M059J (cell line): ENCODE measurements around the gene MUC2. TPM values are rescaled to one million over a fixed set of nuclear protein-coding genes. Genes with fewer than 3 reads are reported as not detected.

Experiments used
- DNase-seq: peaks from one replicate; pipeline ENCODE4 v3.0.0-alpha.2; 2012; ENCODE audit warnings: low read depth
- total RNA-seq: library from RNA; depleted of rRNA; stranded (reverse); fragments of >200 nt; shearing (Covaris generic); gene quantifications from 2 replicates; pipeline ENCODE4 v1.2.3, GENCODE V29; 2014

Gene MUC2
- total RNA-seq, 1 experiment from 2014 or later = not detected

DNA sequence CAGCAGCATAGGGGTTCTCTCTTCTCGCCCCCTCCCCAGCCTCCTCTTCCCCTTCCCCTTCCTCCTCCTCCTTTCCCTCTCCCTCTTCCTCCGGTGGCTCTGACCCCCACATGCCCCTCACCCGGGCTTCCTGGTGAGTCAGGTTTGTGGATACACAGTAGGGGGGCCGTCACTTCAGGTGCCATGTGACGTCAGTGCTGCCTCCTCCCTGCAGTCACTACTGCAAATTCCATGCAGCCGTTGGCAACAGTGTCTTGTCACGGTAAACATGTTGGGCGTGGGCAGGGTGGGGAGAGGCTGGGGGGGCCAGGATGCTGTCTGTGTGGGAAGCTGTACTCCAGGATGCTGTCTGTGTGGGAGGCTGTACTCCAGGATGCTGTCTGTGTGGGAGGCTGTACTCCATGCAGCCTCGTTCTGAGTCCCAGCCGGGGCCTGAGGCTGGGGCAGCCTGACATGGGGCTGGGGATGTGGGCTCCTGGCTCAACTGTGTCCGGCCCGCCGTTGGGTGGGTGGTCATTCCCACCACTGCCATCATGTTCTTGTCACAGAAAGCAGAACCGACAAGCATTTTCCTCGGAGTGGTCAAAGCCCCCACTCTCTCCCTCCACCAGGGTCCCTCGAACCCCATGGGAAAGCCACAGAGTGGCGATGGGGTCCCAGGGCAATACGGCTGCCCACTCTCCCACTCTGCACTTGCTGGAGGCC lies 2.4 kb upstream of the MUC2 start:
- peak; percentile 82 for DNase-seq

DNA sequence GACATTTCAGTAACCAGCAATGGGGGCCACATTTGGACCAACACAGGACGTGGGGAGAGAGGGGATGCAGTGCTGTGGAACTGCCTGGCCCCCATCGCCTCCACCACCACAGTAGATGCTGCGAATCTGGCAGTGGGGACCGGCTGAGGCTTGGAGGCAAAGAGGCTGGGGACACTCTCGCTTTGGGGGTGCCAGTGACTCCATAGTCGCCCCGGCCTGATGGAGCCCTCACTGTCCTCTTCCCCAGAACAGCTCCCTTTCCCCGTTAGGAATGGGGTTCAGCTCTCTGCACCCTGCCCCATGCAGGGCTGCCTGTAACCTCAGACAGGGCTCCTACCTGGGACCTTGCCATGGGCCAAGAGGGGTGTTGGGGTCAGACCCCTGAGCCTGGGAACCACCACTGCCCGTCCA lies 1.8 kb upstream of the MUC2 start:
- DNase-seq = no peak

DNA sequence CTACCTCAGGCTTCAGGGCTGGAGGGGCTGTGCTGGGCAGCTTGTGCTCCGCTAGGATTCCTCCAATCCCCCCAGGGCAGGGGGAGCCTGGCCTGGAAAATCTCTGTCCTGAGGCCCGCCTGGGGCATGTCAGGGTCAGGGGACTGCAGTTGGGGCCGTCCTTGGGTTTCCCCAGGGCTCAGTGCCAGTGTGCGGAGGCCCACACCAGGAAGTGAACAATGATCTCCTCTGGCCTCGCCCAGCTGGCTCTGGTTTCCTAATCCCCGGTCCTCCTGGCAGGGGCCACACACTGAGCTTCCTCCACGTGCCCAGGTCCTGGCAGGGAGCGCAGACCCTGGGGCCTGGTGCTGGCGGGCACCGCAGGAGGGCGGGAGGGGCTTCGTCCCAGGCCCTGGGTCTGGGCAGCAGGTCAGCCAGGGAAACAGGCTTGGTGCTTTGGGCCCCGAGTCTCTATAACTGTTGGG lies 1.4 kb upstream of the MUC2 start:
- DNase-seq = peak; percentile 70

DNA sequence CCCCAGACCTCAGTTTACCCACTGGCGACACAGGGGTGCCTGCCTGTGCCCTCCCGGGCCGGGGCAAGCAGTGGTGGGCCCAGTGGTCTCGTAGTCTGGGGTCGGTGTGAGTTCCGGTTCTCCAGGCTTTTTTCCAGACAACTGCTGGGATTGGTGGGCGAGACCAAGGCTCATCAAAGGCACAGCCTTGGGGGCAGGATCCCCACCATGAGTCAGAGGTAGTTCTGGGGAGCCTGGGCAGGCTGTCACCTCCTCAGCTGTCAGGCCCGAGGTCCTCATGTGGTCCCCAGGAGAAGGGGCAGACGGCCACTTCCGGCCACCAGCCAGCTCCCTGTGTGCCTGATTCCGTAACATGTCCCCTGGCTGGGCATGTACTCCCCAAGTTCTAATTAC lies 827 bp upstream of the MUC2 start:
- peak; percentile 32 for DNase-seq

DNA sequence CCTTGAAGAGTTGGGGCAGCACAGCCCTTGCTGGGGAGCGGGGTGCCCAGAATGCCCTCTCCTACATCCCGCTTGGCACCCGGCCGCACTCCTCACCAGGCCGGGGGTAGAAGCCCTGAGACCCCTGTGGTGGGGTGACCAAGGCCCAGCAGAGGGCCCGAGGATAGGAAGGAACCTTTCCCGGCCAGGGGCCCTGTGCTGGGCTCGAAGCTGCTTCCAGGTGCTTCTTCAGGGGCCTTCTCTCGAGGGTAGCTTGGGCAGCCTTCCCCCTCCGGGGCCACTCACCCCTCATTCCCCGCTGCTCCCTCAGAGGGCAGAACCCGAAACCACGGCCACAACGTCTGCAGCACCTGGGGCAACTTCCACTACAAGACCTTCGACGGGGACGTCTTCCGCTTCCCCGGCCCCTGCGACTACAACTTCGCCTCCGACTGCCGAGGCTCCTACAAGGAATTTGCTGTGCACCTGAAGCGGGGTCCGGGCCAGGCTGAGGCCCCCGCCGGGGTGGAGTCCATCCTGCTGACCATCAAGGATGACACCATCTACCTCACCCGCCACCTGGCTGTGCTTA lies 752 bp downstream of the MUC2 start:
- no peak for DNase-seq

DNA sequence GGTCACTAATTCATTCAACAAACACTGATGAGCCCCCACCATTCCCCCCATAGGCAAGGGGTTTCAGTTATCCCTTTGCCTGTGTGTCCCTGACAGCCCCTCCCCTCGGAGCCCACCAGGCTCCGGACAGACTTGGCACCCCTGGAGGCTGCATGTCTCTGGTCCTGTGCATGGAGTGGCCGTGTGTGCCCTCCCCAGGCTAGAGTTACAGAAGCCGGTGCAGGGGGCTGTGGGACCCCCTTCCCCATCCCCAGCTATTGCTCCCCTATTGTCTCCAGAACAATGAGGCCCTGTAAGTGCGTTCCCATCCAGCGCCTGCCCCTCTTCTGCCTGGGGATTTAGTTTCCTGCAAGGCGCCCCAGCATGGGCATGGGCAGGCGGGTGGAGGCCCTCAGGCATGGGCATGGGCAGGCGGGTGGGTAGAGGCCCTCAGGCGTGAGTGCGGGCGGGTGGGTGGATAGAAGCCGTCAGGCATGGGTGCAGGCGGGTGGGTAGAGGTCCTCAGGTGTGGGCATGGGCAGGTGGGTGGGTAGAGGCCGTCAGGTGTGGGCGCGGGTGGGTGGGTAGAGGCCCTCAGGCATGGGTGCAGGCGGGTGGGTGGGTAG lies 1.5 kb downstream of the MUC2 start:
- no peak for DNase-seq

DNA sequence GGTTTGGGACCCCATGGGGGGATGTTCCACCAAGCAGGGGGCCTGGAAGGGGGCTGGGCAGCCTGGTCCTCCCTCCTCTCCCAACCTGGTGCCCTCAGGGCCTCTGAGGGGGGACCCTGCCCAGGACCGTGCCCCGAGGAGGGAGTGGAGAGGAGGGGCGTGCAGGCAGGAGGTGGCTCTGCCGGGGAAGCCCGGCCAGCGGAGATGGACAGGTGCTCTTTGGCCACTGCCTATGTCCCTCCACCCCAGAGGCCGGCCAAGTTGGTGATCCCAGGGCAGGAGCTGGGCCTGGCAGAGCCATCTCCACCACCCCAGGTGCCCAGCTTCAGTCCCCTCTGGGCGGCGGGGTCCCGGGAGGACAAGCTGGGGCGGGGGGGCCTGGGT lies 2.4 kb downstream of the MUC2 start:
- no peak for DNase-seq

DNA sequence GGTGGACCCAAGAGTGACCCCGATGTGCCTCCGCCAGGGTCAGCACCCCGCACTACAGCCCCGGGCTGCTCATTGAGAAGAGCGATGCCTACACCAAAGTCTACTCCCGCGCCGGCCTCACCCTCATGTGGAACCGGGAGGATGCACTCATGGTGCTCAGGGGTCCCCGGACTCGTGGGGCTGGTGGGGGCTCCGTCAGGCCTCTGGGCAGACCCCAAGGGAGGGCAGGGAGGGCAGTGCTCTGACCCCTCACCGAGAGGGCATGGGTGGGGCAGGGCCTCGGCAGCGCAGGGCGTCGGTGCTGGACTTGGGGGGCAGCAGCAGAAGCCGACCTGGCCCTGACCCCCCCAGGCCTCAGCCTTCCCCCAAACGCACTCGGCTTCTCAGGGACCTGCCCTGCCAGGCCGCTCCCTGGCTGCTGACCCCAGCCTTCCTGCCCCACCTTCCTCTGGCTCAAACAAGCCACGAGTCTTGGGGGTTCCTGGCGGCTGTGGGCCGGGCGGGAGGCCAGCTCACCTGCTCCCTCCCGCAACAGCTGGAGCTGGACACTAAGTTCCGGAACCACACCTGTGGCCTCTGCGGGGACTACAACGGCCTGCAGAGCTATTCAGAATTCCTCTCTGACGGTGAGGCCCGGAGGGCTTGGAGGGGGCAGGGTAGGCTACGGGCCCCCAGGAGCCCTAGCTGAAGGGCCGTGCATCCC lies 2.9 kb downstream of the MUC2 start:
- DNase-seq = no peak

DNA sequence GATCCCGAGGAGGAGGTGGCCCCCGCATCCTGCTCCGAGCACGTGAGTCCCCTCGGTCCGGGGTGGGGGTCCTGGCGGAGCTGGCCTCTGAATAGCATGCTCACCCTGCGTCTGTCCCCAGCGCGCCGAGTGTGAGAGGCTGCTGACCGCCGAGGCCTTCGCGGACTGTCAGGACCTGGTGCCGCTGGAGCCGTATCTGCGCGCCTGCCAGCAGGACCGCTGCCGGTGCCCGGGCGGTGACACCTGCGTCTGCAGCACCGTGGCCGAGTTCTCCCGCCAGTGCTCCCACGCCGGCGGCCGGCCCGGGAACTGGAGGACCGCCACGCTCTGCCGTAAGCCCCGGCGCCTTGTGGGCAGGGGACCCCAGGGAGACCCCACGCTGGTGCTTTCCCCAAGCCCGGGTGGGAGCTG lies 3.5 kb downstream of the MUC2 start:
- no peak for DNase-seq

DNA sequence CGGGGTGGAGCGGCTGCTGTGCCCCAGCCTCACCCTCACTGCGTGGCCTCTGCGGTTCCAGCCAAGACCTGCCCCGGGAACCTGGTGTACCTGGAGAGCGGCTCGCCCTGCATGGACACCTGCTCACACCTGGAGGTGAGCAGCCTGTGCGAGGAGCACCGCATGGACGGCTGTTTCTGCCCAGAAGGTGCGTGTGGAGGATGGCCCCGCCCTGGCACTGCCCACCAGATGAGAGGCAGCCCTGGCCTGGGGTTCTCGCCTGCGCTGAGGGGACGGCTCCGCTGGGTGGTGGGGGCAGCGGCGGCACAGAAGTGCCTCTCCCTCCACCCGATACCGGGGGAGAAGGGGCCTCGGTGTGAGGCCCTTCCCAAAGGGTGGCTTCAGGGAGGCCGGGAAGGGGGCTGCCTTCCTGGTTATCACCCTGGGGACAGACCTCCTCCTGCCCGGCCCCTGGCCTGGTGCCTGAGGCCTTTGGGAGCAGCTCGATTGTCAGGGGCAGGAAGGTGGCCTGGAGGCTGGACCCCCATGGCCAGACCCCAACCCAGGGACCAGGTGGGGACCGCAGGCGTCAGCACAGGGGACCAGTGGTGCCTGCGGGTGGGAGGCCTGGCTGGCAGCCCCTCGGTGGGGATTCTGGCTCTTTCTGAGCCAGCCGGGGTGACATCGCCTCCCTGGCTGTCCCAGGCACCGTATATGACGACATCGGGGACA lies 7.1 kb downstream of the MUC2 start:
- no peak for DNase-seq

DNA sequence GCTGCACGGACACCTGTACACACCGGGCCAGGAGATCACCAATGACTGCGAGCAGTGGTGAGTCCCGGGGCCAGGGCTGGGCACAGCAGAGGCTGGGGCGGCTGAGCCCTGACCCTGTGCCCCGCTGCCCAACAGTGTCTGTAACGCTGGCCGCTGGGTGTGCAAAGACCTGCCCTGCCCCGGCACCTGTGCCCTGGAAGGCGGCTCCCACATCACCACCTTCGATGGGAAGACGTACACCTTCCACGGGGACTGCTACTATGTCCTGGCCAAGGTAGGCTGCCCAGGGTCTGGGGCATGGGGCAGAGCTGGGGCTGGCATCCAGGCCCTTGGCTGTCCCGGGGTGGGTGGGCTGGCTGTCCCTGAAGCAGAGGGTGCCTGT lies 7.7 kb downstream of the MUC2 start:
- no peak for DNase-seq

DNA sequence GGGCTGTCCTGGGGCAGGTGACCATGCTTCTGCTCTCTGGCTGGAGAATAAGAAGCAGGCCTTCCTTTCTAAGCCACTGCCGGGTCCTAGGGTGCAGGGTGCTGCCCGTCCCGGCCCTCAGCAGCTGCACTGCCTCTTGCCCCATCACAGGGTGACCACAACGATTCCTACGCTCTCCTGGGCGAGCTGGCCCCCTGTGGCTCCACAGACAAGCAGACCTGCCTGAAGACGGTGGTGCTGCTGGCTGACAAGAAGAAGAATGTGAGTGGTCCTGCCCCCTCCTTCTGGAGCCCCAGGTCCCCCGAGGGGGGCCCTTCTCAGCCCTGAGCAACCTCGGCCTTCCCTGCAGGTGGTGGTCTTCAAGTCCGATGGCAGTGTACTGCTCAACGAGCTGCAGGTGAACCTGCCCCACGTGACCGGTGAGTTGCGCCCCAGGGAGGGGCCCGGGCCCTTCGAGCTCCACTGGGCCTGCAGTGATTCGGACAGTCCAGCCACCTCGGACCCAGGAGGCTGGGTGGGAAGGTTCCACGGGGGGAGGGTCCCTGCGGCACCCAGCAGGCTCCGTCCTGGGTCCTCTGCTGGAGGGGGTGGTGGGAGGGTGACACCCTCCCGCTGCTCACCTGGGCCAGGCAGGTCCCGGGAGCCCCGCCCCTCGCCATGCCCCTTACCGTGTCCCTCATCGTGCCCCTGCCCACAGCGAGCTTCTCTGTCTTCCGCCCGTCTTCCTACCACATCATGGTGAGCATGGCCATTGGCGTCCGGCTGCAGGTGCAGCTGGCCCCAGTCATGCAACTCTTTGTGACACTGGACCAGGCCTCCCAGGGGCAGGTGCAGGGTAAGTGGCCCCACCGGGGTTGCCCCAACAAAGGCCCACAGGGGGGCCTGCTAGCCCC lies 8.3 kb downstream of the MUC2 start:
- DNase-seq = no peak

DNA sequence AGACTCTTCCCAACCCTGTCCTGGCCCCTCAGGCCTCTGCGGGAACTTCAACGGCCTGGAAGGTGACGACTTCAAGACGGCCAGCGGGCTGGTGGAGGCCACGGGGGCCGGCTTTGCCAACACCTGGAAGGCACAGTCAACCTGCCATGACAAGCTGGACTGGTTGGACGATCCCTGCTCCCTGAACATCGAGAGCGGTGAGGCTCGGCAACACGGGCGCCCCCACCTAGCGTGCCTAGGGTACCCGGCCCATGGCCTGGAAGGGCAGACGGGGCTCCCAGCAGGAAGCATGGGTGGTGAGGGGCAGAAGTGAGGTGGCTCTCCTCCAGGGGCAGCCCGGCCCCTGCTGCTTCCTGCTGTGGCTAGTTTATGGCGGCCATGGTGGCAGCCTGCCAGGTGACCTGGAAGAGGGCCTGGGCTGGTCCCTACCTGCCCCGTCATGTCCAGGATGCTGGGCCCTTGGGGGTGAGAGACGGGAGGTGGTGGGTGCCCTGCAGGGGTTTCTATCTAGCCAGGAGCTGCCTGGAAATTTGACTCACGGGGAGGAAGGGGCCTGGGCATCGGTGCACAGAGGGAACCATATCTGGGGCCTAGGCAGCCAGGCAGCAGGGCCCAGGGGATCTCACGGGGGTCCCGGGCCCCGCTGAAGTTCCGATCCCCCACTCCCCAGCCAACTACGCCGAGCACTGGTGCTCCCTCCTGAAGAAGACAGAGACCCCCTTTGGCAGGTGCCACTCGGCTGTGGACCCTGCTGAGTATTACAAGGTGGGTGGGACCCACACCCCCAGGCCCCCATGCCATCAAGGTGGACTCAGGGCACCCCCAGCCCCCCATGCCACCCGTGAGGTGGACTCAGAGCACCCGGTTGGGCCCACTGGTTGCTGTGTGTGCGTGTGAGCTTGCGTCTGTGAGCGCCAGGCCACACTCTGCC lies 9.2 kb downstream of the MUC2 start:
- no peak for DNase-seq

DNA sequence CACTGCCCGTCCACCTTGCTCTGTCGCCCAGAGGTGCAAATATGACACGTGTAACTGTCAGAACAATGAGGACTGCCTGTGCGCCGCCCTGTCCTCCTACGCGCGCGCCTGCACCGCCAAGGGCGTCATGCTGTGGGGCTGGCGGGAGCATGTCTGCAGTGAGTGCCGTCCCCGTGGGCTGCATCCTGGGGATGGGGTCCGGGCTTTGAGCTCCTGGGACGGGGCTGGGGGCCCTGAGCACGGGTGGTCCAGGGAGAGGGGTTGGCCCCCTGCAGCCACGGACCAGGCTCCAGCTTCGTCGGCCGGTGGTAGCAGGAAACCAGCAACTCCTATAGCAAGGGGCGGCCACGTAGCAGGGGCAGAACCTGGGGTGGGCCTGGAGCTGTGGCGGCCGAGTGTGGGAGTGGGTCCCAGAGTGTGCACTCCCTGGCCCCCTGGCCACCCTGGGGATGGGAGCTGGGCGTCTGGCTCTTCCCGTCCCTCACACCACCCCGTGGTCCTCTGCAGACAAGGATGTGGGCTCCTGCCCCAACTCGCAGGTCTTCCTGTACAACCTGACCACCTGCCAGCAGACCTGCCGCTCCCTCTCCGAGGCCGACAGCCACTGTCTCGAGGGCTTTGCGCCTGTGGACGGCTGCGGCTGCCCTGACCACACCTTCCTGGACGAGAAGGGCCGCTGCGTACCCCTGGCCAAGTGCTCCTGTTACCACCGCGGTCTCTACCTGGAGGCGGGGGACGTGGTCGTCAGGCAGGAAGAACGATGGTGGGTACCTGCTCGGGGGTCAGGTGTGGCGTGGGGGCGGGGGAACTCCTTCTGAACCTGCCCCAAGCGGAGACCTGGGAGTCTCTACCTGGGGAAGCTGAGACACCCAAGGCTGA lies 10.1 kb downstream of the MUC2 start:
- no peak for DNase-seq

DNA sequence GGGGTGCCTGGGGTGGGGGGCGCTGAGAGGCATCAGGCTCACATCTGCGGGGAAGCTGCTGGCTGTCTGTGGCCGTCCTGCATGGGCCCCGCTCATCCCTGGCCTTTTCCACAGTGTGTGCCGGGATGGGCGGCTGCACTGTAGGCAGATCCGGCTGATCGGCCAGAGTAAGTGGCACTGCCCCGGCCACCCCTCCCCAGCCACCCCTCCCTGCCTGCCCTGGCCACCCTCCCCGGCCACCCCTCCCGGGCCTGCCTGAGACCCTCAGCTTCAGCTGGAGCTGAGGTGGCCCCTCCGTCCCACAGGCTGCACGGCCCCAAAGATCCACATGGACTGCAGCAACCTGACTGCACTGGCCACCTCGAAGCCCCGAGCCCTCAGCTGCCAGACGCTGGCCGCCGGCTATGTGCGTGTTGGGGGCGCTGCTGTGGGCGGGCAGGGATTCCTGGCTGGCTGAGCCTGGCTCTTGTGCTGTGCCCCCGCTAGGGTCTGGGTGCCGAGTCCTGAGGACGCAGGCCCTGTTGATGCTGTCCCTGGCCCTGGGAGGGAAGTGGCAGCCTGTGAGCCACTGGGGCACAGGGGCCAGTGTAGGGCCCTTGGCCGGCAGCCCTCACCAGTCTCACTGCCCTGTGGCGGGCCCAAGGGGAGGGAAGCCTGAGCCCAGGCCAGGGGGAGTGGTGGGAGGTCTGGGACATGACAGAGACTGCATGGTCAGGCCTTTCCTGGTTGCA lies 10.9 kb downstream of the MUC2 start:
- DNase-seq = no peak

DNA sequence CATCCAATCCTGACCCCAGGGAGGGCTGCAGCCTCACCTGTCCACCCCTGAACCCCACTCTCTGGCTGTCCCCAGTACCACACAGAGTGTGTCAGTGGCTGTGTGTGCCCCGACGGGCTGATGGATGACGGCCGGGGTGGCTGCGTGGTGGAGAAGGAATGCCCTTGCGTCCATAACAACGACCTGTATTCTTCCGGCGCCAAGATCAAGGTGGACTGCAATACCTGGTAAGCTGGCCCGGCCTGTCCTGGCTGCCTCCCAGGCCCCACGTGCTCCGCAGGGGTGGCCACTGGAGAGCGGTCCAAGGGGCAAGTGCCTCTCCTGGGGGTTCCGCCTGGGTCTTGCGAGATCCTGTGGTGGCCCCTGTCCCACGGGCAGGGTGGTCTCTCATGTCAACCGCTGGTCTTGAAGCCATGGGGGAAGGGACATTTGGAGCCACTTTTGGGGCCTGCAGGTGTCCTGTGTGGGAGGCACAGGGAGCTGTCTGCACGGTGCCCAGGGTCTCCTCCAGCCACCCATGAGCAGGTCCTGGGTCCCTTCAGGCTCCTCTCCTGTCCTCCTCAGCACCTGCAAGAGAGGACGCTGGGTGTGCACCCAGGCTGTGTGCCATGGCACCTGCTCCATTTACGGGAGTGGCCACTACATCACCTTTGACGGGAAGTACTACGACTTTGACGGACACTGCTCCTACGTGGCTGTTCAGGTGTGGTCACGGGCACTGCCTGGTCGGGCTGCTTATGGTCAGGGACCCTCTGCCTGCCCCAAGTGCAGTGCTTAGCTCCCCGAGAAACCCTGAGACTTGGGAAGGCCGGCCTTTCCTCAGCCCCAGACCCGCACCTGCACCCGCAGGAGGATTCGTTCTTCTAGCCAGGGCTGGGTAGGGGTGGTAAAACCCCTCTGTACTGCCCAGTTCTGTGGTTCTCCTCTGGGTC lies 11.8 kb downstream of the MUC2 start:
- DNase-seq = no peak

DNA sequence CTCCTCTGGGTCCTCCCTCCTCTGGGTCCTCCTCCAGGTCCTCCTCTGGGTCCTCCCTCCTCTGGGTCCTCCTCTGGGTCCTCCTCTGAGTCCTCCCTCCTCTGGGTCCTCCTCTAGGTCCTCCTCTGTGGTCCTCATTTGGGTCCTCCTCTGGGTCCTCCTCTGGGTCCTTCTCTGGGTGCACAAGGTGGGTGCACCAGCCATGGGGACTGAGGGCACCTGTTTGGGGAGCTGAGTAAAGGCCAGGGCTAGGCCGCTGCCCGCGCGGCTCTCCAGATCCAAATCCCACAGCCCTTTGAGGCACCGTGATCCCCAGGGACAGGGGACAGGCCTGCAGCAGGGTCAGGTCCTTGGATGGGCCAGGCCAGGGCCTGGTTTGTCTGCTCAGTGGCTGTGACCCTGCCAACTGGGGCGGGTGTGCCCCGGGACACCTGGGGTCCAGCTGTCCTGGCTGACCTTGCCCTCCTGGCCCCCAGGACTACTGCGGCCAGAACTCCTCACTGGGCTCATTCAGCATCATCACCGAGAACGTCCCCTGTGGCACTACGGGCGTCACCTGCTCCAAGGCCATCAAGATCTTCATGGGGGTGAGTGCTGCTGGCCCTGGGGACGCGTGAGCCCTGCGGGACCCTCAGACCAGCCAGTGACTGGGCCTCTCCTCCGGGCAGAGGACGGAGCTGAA lies 12.7 kb downstream of the MUC2 start:
- DNase-seq = no peak
